HCT116 (cell line): ENCODE data around the gene FOXQ1. TPM values are rescaled to one million over a fixed set of nuclear protein-coding genes. Genes with fewer than 3 reads are reported as not detected.

Source experiments
- ATAC-seq: fragments of 200-7000 bp; cut with Tn5 transposase; 2 replicates; pipeline ENCODE4 v1.9.1; 2020; ENCODE audit warnings: mild to moderate bottlenecking, moderate library complexity
- BruUV-seq: library from RNA; stranded (reverse); fragments of 400-500 nt; replicated peaks from 2 replicates; lab custom pipeline; 2021; lab: Mats Ljungman, UMichigan
- CTCF ChIA-PET: fragments of 300-600 bp; sonication (Branson Sonifier 250); formaldehyde crosslinking; loops from one replicate; lab custom pipeline; 2021; ENCODE audit warnings: antibody characterized with exemption; lab: Charles Lee
- POLR2A ChIA-PET: fragments of 300-600, 350-600 bp; sonication (Branson Sonifier 250); formaldehyde crosslinking; loops from one replicate; lab custom pipeline; 2021; ENCODE audit warnings: antibody characterized with exemption; lab: Charles Lee
- RAD21 ChIA-PET, 2 experiments: fragments of 300-600 bp; sonication (Branson Sonifier 250); formaldehyde crosslinking; loops; one replicate each; lab custom pipeline; 2023; ENCODE audit warnings: low total read pairs in 2 of 2; ENCODE audit not compliant: uncharacterized antibody in 2 of 2, unreplicated experiment in 2 of 2, low non-redundant PET in 1 of 2; lab: Charles Lee
- DNase-seq: peaks from one replicate; pipeline ENCODE4 v3.0.0-alpha.2; 2010; ENCODE audit warnings: low read depth, low spot score
- H2AFZ ChIP-seq: fragments of 200-600 bp; shearing (Covaris generic), sonication (generic); 2 replicates; pipeline ENCODE4 v1.6.1; 2017; ENCODE audit warnings: low read depth, mixed run types, mixed read lengths, antibody characterized with exemption, low read length; ENCODE audit not compliant: poor library complexity, severe bottlenecking
- H3K27ac ChIP-seq: 2 replicates; pipeline ENCODE4 v1.5.1; 2012; ENCODE audit warnings: low read depth, low read length
- H3K27me3 ChIP-seq: fragments of 200-600 bp; sonication (generic); 2 replicates; pipeline ENCODE4 v1.6.1; 2016; ENCODE audit warnings: mixed run types, low read length, mixed read lengths; ENCODE audit not compliant: insufficient read depth
- H3K36me3 ChIP-seq, 2 experiments: fragments of 200-500 bp in 1 of 2; fragments of 200-600 bp in 1 of 2; sonication (Bioruptor generic) in 1 of 2; sonication (generic) in 1 of 2; 2 replicates each; pipeline versions ENCODE4 v1.5.1 to v1.6.1; 2014 to 2016; ENCODE audit warnings: low read length in 2 of 2, inconsistent platforms in 1 of 2, mixed read lengths in 1 of 2, mixed run types in 1 of 2; ENCODE audit not compliant: insufficient read depth in 2 of 2, control insufficient read depth in 1 of 2
- H3K4me1 ChIP-seq, 2 experiments: fragments of 200-600 bp in 1 of 2; sonication (generic) in 1 of 2; 2 replicates each; pipeline versions ENCODE4 v1.5.1 to v1.6.1; 2012 to 2017; ENCODE audit warnings: low read length in 2 of 2, inconsistent platforms in 1 of 2, mild to moderate bottlenecking in 1 of 2, mixed read lengths in 1 of 2, mixed run types in 1 of 2, moderate library complexity in 1 of 2; ENCODE audit not compliant: insufficient read depth in 2 of 2, control insufficient read depth in 1 of 2
- H3K4me2 ChIP-seq: fragments of 200-600 bp; sonication (generic); 2 replicates; pipeline ENCODE4 v1.6.1; 2017; ENCODE audit warnings: mixed run types, low read length, mixed read lengths
- H3K4me3 ChIP-seq, 2 experiments: fragments of 200-600 bp in 1 of 2; sonication (generic) in 1 of 2; replicated peaks in 1 of 2; 2 replicates each; pipeline ENCODE4 v1.5.1; 2011 to 2016; ENCODE audit warnings: low read length in 2 of 2, control low read depth in 1 of 2, low read depth in 1 of 2, mild to moderate bottlenecking in 1 of 2, mixed read lengths in 1 of 2, mixed run types in 1 of 2
- H3K79me2 ChIP-seq: fragments of 200-600 bp; sonication (generic); 2 replicates; pipeline ENCODE4 v1.6.1; 2017; ENCODE audit warnings: mild to moderate bottlenecking, mixed run types, low read length, moderate library complexity, mixed read lengths; ENCODE audit not compliant: insufficient read depth
- H3K9ac ChIP-seq: fragments of 200-600 bp; sonication (generic); 2 replicates; pipeline ENCODE4 v1.6.1; 2016; ENCODE audit warnings: low read length, mixed read lengths
- H3K9me2 ChIP-seq: fragments of 200-600 bp; sonication (generic), shearing (Covaris generic); 2 replicates; pipeline ENCODE4 v1.6.1; 2017; ENCODE audit warnings: mixed run types, mild to moderate bottlenecking, moderate library complexity; ENCODE audit not compliant: insufficient read depth
- H3K9me3 ChIP-seq, 2 experiments: fragments of 200-500 bp in 1 of 2; fragments of 200-600 bp in 1 of 2; sonication (Bioruptor generic) in 1 of 2; sonication (generic) in 1 of 2; 2 replicates each; pipeline ENCODE4 v1.6.1; 2014 to 2017; ENCODE audit warnings: low read length in 2 of 2, mixed read lengths in 2 of 2, inconsistent platforms in 1 of 2, low read depth in 1 of 2, mild to moderate bottlenecking in 1 of 2, mixed run types in 1 of 2, moderate library complexity in 1 of 2; ENCODE audit not compliant: control insufficient read depth in 1 of 2, insufficient read depth in 1 of 2
- H4K20me1 ChIP-seq: fragments of 200-600 bp; sonication (generic), shearing (Covaris generic); 2 replicates; pipeline ENCODE4 v1.6.1; 2017; ENCODE audit warnings: mixed run types, mild to moderate bottlenecking, moderate library complexity; ENCODE audit not compliant: insufficient read depth
- ATF3 ChIP-seq: IDR thresholded peaks from 2 replicates; pipeline ENCODE4 v1.6.1; 2012
- CEBPB ChIP-seq: IDR thresholded peaks from 2 replicates; pipeline ENCODE4 v1.6.1; 2012; ENCODE audit warnings: low read depth
- CTCF ChIP-seq, 3 experiments: fragments of 200-600 bp in 1 of 3; sonication (generic) in 1 of 3; IDR thresholded peaks in 2 of 3; conservative IDR thresholded peaks in 1 of 3; 2 replicates each; pipeline ENCODE4 v1.5.1; 2012 to 2017; ENCODE audit warnings: low read depth in 2 of 3, low read length in 2 of 3, antibody characterized with exemption in 1 of 3, borderline replicate concordance in 1 of 3, control low read depth in 1 of 3, mild to moderate bottlenecking in 1 of 3, mixed read lengths in 1 of 3, mixed run types in 1 of 3, moderate library complexity in 1 of 3; ENCODE audit not compliant: insufficient read depth in 1 of 3
- EGR1 ChIP-seq: IDR thresholded peaks from 2 replicates; pipeline ENCODE4 v1.6.1; 2012; ENCODE audit warnings: low read depth
- ELF1 ChIP-seq: IDR thresholded peaks from 2 replicates; pipeline ENCODE4 v1.6.1; 2012; ENCODE audit warnings: low read depth, borderline replicate concordance
- EZH2 ChIP-seq: fragments of 200-600 bp; sonication (generic); IDR thresholded peaks from 2 replicates; pipeline ENCODE4 v1.6.1; 2017; ENCODE audit warnings: antibody characterized with exemption, mixed run types
- EZH2phosphoT487 ChIP-seq: fragments of 200-600 bp; IDR thresholded peaks from 2 replicates; pipeline ENCODE4 v1.6.1; 2018; ENCODE audit warnings: antibody characterized with exemption, borderline replicate concordance
- FOSL1 ChIP-seq: IDR thresholded peaks from 2 replicates; pipeline ENCODE4 v1.6.1; 2012; ENCODE audit warnings: low read depth
- JUND ChIP-seq: IDR thresholded peaks from 2 replicates; pipeline ENCODE4 v1.6.1; 2012
- MAX ChIP-seq: IDR thresholded peaks from 2 replicates; pipeline ENCODE4 v1.6.1; 2012
- POLR2A ChIP-seq: IDR thresholded peaks from 2 replicates; pipeline ENCODE4 v1.7.0; 2011; ENCODE audit warnings: borderline replicate concordance; ENCODE audit not compliant: insufficient read depth, insufficient read length; ENCODE audit errors: extremely low read depth
- SP1 ChIP-seq: IDR thresholded peaks from 2 replicates; pipeline ENCODE4 v1.6.1; 2012; ENCODE audit warnings: low read depth
- SRF ChIP-seq: IDR thresholded peaks from 2 replicates; pipeline ENCODE4 v1.6.1; 2012; ENCODE audit warnings: low read depth
- YY1 ChIP-seq: IDR thresholded peaks from 2 replicates; pipeline ENCODE4 v1.6.1; 2011; ENCODE audit warnings: low read length, low read depth, moderate library complexity, mild to moderate bottlenecking; ENCODE audit not compliant: insufficient replicate concordance; ENCODE audit errors: extremely low read depth
- ZFX ChIP-seq: fragments of 450-650 bp; IDR thresholded peaks from 2 replicates; pipeline ENCODE4 v1.6.1; 2017
- intact Hi-C: fragments of 100-400 bp; cut with micrococcal nuclease; formaldehyde crosslinking; loops from 2 replicates; pipeline ENCODE4 v1.10.0; 2022
- total RNA-seq: library from RNA; stranded (reverse); gene quantifications from one replicate; pipeline ENCODE4 v1.2.1, GENCODE V29; 2021; ENCODE audit not compliant: unreplicated experiment
- TF ChIP-seq, protein P1 (sequence below): IDR thresholded peaks from 2 replicates; pipeline ENCODE4 v1.6.1; 2011; ENCODE audit warnings: mild to moderate bottlenecking, low read length, moderate library complexity; ENCODE audit not compliant: insufficient replicate concordance; ENCODE audit errors: extremely low read depth
- TF ChIP-seq, protein P2 (sequence below): IDR thresholded peaks from 2 replicates; pipeline ENCODE4 v1.6.1; 2012; ENCODE audit warnings: low read depth

The FOXQ1 gene
- total RNA-seq, 1 experiment from 2014 or later, result 0.42 TPM

DNA sequence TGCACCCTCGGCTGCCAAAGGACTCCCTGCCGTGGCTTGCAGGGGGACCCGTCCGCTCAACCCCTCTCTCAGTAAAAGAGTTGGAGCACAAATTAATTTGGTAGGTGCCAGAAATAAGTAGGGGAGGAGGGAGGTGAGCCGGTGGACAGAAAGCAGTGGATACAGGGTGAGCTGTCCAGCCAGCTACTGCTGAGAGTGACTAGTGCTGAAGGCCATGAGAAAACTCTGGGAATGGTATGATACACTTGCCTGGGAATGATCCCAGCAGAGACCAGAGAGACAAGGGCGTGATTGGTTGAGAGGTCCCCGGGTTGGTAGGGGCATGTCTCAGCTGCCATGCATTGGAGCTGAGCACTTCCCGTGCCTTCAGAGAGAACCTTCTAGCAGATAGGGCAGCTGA is 15.7 kb downstream of the FOXQ1 start:
- Histone ChIP-seq H3K9me2 (no peaks in the 10 kb centered on the region), H3K4me3 (no peak overlapping the region), H4K20me1 (no peaks in the 10 kb centered on the region), H3K9me3 (no peaks in the 10 kb centered on the region; a peak in 1 of 4 replicates), H3K9ac (no peak overlapping the region), H3K27ac (no peak overlapping the region), H3K36me3 (no peaks in the 10 kb centered on the region), H3K27me3 (no peaks in the 10 kb centered on the region), H3K4me1 (peaks cover 4 to 31% of the 10 kb centered on the region in 2 experiments; a peak in 3 of 4 replicates), H2AFZ (no peak overlapping the region), H3K4me2 (no peak overlapping the region), H3K79me2 (no peaks in the 10 kb centered on the region)
- no TSS peak for BruUV-seq
- POLR2A ChIA-PET, result no interaction called here
- CTCF ChIA-PET, result no interaction called here
- RAD21 ChIA-PET, result no interaction called here
- ATAC-seq (no peak), DNase-seq (no peak)
- intact Hi-C loops, result no loop called here
- TF ChIP-seq, protein P1, sequence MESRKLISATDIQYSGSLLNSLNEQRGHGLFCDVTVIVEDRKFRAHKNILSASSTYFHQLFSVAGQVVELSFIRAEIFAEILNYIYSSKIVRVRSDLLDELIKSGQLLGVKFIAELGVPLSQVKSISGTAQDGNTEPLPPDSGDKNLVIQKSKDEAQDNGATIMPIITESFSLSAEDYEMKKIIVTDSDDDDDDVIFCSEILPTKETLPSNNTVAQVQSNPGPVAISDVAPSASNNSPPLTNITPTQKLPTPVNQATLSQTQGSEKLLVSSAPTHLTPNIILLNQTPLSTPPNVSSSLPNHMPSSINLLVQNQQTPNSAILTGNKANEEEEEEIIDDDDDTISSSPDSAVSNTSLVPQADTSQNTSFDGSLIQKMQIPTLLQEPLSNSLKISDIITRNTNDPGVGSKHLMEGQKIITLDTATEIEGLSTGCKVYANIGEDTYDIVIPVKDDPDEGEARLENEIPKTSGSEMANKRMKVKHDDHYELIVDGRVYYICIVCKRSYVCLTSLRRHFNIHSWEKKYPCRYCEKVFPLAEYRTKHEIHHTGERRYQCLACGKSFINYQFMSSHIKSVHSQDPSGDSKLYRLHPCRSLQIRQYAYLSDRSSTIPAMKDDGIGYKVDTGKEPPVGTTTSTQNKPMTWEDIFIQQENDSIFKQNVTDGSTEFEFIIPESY, result no peak
- TF ChIP-seq POLR2A (no peak), EZH2phosphoT487 (no peak), MAX (no peak), ZFX (no peak), ELF1 (no peak), SP1 (no peak), CEBPB (no peak), JUND (no peak), CTCF (IDR thresholded peaks at IDR 0.05 in 2 of 3, conservative IDR thresholded peaks at IDR 0.05 in 1 of 3; ENCODE audit: borderline replicate concordance in 1 of 3, insufficient read depth in 1 of 3, low read depth in 2 of 3, low read length in 2 of 3) (no peak), YY1 (no peak), EGR1 (no peak), FOSL1 (no peak), EZH2 (no peak), ATF3 (no peak), SRF (no peak)
- TF ChIP-seq, protein P2, sequence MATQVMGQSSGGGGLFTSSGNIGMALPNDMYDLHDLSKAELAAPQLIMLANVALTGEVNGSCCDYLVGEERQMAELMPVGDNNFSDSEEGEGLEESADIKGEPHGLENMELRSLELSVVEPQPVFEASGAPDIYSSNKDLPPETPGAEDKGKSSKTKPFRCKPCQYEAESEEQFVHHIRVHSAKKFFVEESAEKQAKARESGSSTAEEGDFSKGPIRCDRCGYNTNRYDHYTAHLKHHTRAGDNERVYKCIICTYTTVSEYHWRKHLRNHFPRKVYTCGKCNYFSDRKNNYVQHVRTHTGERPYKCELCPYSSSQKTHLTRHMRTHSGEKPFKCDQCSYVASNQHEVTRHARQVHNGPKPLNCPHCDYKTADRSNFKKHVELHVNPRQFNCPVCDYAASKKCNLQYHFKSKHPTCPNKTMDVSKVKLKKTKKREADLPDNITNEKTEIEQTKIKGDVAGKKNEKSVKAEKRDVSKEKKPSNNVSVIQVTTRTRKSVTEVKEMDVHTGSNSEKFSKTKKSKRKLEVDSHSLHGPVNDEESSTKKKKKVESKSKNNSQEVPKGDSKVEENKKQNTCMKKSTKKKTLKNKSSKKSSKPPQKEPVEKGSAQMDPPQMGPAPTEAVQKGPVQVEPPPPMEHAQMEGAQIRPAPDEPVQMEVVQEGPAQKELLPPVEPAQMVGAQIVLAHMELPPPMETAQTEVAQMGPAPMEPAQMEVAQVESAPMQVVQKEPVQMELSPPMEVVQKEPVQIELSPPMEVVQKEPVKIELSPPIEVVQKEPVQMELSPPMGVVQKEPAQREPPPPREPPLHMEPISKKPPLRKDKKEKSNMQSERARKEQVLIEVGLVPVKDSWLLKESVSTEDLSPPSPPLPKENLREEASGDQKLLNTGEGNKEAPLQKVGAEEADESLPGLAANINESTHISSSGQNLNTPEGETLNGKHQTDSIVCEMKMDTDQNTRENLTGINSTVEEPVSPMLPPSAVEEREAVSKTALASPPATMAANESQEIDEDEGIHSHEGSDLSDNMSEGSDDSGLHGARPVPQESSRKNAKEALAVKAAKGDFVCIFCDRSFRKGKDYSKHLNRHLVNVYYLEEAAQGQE, result no peak
